ENCODE results near the gene ANKRD9.

GRCh38 chr14:102486513-102487203, 22.9 kb downstream of the ANKRD9 start:
- TF ChIP-seq ZFP30 (CRISPR knock-in tag; IDR thresholded peaks at IDR 0.05) (no peak), ZC3H10 (CRISPR knock-in tag; IDR thresholded peaks at IDR 0.05) (no peak), ZNF8 (CRISPR knock-in tag; IDR thresholded peaks at IDR 0.05) (no peak), ARNTL (CRISPR knock-in tag; IDR thresholded peaks at IDR 0.05; ENCODE audit: borderline replicate concordance, low read depth) (no peak), RARB (CRISPR knock-in tag; IDR thresholded peaks at IDR 0.05) (no peak), ZFP3 (CRISPR knock-in tag; IDR thresholded peaks at IDR 0.05) (no peak), ZNF70 (CRISPR knock-in tag; IDR thresholded peaks at IDR 0.05) (no peak)
- TF ChIP-seq, protein P1, sequence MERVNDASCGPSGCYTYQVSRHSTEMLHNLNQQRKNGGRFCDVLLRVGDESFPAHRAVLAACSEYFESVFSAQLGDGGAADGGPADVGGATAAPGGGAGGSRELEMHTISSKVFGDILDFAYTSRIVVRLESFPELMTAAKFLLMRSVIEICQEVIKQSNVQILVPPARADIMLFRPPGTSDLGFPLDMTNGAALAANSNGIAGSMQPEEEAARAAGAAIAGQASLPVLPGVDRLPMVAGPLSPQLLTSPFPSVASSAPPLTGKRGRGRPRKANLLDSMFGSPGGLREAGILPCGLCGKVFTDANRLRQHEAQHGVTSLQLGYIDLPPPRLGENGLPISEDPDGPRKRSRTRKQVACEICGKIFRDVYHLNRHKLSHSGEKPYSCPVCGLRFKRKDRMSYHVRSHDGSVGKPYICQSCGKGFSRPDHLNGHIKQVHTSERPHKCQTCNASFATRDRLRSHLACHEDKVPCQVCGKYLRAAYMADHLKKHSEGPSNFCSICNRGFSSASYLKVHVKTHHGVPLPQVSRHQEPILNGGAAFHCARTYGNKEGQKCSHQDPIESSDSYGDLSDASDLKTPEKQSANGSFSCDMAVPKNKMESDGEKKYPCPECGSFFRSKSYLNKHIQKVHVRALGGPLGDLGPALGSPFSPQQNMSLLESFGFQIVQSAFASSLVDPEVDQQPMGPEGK (CRISPR knock-in tag; IDR thresholded peaks at IDR 0.05; ENCODE audit: borderline replicate concordance), result no peak
- TF ChIP-seq, protein P2, sequence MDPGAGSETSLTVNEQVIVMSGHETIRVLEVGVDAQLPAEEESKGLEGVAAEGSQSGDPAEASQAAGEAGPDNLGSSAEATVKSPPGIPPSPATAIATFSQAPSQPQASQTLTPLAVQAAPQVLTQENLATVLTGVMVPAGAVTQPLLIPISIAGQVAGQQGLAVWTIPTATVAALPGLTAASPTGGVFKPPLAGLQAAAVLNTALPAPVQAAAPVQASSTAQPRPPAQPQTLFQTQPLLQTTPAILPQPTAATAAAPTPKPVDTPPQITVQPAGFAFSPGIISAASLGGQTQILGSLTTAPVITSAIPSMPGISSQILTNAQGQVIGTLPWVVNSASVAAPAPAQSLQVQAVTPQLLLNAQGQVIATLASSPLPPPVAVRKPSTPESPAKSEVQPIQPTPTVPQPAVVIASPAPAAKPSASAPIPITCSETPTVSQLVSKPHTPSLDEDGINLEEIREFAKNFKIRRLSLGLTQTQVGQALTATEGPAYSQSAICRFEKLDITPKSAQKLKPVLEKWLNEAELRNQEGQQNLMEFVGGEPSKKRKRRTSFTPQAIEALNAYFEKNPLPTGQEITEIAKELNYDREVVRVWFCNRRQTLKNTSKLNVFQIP (CRISPR knock-in tag; IDR thresholded peaks at IDR 0.05; ENCODE audit: borderline replicate concordance, low read depth), result no peak
